GM06990 (cell line): ENCODE results near the gene GRIP2.

ENCODE experiments used
- DNase-seq: peaks from one replicate; pipeline ENCODE4 v3.0.0-alpha.2; 2011; ENCODE audit not compliant: insufficient read length; ENCODE audit errors: extremely low read depth
- H3K27me3 ChIP-seq: replicated peaks from 2 replicates; pipeline ENCODE4 v1.6.0; 2011; ENCODE audit warnings: low read length; ENCODE audit not compliant: control insufficient read depth, insufficient read depth
- H3K36me3 ChIP-seq: 2 replicates; pipeline ENCODE4 v1.5.1; 2011; ENCODE audit warnings: low read length; ENCODE audit not compliant: control insufficient read depth, insufficient read depth
- H3K4me3 ChIP-seq: replicated peaks from 2 replicates; pipeline ENCODE4 v1.5.1; 2011; ENCODE audit warnings: low read depth, mild to moderate bottlenecking, control low read depth, low read length
- TF ChIP-seq, protein P1 (sequence below): IDR thresholded peaks from 2 replicates; pipeline ENCODE4 v1.5.1; 2011; ENCODE audit warnings: low read length, control low read depth, mild to moderate bottlenecking, inconsistent platforms; ENCODE audit not compliant: insufficient read depth, poor library complexity, severe bottlenecking

Gene GRIP2

GRCh38 chr3:14536055-14536815, 3.9 kb downstream of the GRIP2 start:
- H3K36me3 ChIP-seq: no peaks in the 10 kb centered on the region
- TF ChIP-seq, protein P1, sequence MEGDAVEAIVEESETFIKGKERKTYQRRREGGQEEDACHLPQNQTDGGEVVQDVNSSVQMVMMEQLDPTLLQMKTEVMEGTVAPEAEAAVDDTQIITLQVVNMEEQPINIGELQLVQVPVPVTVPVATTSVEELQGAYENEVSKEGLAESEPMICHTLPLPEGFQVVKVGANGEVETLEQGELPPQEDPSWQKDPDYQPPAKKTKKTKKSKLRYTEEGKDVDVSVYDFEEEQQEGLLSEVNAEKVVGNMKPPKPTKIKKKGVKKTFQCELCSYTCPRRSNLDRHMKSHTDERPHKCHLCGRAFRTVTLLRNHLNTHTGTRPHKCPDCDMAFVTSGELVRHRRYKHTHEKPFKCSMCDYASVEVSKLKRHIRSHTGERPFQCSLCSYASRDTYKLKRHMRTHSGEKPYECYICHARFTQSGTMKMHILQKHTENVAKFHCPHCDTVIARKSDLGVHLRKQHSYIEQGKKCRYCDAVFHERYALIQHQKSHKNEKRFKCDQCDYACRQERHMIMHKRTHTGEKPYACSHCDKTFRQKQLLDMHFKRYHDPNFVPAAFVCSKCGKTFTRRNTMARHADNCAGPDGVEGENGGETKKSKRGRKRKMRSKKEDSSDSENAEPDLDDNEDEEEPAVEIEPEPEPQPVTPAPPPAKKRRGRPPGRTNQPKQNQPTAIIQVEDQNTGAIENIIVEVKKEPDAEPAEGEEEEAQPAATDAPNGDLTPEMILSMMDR: no peak
- no peak overlapping the region for H3K4me3 ChIP-seq
- DNase-seq: no peak
- H3K27me3 ChIP-seq: no peaks in the 10 kb centered on the region; the same call in 1 of the 2 replicates

- Histone ChIP-seq H3K27me3 (no peaks in the 10 kb centered on the region; the same call in 1 of the 2 replicates), H3K36me3 (no peaks in the 10 kb centered on the region), H3K4me3 (no peak overlapping the region)
- TF ChIP-seq, protein P1: no peak
- no peak for DNase-seq
These were observed 4.5 kb downstream of the GRIP2 start for GRCh38 chr3:14535616-14536015.

GRCh38 chr3:14534516-14535191, 5.5 kb downstream of the GRIP2 start:
- H3K27me3 ChIP-seq: no peaks in the 10 kb centered on the region; the same call in 1 of the 2 replicates
- DNase-seq: no peak
- H3K36me3 ChIP-seq: no peaks in the 10 kb centered on the region
- H3K4me3 ChIP-seq: no peak overlapping the region
- TF ChIP-seq, protein P1: no peak

DNA sequence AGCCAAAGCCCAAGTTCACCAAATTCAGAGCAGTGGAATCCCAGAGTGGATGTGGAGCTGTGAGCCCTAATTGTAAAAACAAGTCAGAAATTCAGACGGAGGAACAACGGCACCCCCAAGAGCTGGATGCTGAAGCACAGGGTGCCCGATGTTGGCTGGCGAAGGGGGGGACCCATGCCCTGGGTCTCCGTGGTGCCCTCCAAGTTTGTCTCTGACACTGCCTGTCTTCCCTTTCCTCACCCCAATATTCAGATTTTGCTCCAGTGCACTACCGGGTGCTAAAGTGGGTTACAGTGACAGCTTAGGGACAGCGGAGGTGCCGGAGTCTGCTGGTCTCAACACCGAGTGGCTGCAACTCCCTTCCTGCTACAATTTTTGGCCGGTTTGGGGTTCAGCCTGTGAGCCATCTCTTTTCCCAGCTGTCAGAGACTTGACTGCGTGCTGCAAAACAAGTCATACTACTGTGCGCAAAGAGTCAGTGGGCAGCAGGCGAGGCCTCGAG, 6.6 kb downstream of the GRIP2 start:
- TF ChIP-seq, protein P1: no peak
- no peak for DNase-seq
- H3K36me3 ChIP-seq: no peaks in the 10 kb centered on the region
- no peak overlapping the region for H3K4me3 ChIP-seq
- no peaks in the 10 kb centered on the region; the same call in 1 of the 2 replicates for H3K27me3 ChIP-seq

DNA sequence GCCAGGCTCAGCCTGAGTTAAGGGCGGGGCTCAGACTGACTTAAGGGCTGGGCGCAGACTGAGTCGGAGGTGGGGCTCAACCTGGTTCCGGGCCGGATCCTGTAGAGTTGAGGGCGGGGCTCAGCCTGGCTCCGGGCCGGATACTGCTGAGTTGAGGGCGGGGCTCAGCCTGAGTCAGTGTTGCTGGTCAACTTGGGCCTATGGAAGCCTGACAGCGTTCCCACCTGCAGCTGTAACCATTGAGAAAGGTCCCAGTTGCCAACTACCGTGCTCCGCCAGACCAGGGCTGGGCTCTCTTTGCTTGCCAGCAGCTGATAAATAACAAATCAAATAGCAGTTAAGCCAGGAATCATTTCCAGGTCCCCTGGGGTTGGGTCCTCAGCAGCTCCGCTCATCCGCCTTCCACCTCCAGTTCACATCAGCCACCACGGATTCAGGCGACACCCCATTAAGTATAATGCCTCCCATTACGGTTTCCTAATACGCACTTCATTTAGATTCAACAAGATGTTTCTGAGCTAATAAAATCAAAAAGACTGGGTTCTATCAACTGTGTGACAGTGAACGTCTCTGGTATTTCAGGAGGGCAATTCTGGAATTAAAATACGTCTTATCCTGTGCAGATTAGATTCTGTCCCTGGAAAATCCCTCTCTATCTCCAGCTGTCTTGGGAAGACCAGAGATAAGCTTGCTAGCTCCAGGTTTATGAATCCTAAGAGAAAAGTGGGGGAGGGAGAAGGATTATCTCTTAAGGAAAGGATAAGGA, 7.3 kb downstream of the GRIP2 start:
- Histone ChIP-seq H3K4me3 (no peak overlapping the region), H3K27me3 (no peaks in the 10 kb centered on the region; the same call in 1 of the 2 replicates), H3K36me3 (no peaks in the 10 kb centered on the region)
- TF ChIP-seq, protein P1: no peak
- DNase-seq: no peak
